Activated CD8-positive, alpha-beta memory T cell treated with anti-CD3 and anti-CD28 coated beads, Interleukin-2, amount 50 U/mL, for 24 hours (primary cell): ENCODE results near the gene DLG5.
"Not testable (repeated sequence)": the region's sequence is repeated elsewhere in the genome, so short reads cannot be mapped to it uniquely, and the experiment has no call there.

Experiments used
- DNase-seq: peaks from one replicate; pipeline ENCODE4 v3.0.0-alpha.2; 2020; ENCODE audit errors: extremely low read depth

DLG5 gene

GRCh38 chr10:77794256-77795142, 132.1 kb downstream of the DLG5 start:
- no peak for DNase-seq

- no peak for DNase-seq
Observed at GRCh38 chr10:77793831-77794230, 132.7 kb downstream of the DLG5 start.

DNA sequence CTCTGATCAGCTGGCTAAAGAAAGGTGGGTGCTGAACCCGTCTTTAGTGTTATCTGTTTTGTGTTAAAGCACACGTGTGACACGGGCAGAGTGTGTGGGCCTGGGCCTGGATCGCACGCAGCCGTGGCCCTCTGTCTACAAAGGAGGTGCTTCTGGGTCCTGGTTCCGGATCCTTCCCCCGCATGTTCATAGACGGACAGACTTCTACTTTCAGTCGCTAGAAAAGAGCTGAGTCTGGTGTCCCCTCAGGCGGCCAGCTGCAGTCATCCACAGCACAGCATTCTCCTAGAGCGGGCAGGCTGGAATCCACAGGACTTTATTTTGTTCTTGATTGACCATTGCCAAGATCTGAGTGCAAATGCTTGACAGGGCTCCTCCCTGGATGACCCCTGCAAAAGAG, 134.4 kb downstream of the DLG5 start:
- DNase-seq, result no peak

GRCh38 chr10:77791506-77791905, 135.0 kb downstream of the DLG5 start:
- DNase-seq, result no peak

DNA sequence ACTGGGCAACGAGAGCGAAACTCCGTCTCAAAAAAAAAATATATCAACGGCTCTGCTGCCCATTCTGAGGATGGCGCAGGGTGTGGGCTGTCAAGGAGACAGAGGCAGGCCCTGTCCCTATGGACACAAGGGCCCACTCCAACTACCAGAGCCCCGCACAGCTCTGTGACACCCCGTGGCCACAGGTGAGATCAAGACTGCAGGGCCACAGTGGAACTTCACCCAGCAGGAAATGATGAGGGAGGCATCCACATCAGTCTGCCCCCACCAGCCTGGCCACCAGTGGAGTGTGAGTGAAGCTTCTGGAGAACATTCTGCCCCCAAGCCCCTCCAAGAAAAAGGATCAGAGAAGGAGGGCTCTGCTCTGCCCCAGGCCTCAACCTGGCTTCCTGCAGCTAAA, 136.7 kb downstream of the DLG5 start:
- DNase-seq, result no peak

- DNase-seq, result no peak
Observed at GRCh38 chr10:77789016-77789415, 137.5 kb downstream of the DLG5 start.

DNA sequence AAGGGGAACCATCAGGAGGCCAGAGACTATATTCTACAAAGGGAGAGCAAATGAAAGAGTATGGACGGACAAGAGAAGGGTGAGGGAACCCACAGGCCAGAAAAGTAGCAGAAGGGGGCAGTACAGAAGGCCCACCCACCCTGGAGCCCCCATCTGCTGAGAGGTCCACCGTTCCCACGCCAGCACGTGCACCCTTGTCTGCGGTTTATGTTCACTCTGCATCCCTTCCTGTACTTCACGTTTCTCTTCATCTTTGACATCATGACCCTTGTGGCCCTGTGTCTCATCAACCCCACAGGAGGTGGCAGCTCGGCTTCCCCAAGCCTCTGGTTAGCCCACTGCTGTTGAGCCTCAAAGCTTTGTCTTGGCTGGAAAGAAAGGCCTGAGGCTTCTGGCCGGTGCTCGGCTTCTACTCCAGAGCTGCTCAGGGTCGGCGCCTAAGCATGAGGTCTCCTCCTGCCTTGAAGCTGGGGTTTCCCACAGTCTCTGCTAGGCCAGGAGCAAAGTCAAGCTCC, 138.0 kb downstream of the DLG5 start:
- no peak for DNase-seq

GRCh38 chr10:77787440-77787839, 139.1 kb downstream of the DLG5 start:
- DNase-seq, result no peak

- no peak for DNase-seq
Observed at GRCh38 chr10:77784856-77785255, 141.7 kb downstream of the DLG5 start.

- DNase-seq, result no peak
Observed at GRCh38 chr10:77782328-77783061, 144.1 kb downstream of the DLG5 start.

DNA sequence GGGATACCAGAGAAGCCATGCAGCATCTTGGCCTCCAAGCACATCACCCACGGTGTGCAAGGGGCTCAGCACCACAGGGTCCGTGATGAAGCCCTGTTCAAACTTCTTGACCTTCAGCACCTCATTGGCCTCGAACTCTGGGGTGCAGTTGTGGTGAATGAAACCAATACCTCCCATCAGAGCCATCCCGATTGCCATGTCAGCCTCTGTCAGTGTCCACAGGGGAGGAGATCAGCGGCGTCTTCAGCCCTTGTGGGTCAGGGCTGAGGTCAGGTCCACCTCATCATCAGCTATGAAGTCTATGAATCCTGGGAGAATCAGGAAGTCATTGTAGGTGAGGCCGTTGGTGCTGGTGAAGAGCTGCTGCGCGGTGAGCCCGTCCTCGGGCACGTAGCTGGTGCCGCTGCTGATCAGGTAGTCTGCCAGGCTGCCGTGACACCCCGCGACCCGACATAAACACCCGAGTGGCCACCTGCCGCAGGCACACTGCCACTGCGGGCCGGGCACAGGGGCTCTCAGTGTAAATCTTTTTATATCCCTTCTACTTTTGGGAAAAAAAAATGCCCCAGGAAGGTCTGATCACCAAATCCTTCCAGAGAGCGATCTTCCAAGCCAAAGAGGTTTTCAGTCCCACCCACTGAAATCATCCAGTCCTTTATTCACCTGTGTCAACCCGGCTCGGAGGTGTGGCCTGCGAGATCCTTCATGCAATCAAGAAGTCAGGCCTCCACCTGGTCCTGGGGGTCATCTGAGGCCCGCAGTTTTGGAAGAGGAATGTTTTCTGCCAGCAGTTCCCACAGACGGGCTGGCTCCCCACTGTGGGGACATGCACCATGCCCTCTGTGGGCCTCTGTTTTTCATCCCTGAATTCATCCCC, 144.9 kb downstream of the DLG5 start:
- no peak for DNase-seq

DNA sequence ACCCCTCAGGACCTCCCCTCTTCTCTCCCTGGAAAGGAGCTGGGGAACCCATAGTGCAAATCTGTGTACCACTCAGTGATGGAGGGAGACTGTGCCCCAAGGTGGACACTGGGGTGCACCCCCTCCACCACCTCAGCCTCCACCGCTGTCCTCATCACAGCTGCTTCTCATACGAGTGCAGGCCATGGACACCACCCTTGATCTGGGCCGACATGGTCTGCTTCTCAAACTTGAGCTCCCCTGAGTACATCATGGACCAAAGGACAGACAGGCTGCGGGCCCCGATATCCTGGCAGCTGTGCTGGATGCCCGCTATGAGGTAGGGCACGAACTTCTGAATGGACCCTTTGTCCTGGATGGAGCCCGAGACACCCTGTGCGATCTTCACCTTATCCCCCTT, 146.4 kb downstream of the DLG5 start:
- no peak for DNase-seq

- DNase-seq, result no peak
Observed at GRCh38 chr10:77776487-77776886, 150.1 kb downstream of the DLG5 start.

DNA sequence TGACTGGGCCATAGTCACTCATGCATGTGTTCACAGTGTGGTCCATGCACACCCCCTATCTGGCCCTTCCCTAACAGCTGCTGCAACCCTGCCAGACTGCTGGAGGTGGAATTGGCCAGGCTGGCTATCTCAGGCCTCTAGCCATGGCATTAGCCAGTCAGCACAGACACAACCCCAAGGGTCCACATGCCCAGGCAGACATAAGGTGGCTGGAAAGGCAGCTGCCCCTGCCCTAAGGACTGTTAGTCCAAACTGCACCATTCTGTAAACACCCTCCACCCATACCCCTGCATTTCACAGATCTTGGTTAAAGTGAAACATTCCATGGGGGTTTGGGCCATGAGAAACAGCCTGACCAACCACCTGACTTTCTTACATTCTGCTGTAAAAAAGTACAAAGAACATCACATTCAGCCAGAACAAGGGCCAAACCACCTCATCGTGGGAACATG, 151.6 kb downstream of the DLG5 start:
- no peak for DNase-seq

DNA sequence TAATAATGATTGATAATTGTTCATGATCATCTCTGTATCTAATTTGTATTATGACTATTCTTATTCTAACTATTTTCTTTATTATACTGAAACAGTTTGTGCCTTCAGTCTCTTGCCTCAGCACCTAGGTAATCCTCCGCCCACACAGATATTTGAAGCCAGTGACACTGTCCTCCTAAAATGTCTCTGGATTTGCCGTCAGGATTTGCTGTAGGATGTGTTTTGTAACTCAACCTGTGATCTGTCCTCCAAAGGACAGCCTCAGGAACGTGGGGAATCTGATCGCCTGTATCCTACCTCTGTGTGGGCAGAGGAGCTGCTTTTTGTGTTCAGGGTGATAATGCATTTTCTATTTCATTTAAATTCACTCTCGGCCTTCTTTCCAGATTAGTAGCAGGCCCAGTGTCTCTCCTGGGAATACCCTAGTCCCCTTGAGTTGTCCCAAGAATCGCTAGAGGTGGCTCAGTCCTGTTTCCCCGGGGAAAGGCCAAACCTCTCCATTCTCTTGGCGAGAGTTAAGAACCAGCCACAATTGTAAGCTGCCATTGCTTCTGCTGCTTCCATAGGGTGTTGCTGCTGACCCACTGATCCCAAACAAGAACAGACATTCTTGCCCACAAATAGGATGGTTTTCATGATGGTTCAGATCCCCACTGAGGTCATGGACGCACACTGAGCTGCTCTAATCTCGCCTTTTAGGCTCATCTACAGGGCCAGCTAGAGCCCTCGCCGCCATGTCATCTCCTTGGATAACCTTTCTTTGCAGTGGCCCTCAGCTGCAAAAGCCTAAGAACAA, 152.7 kb downstream of the DLG5 start:
- no peak for DNase-seq

DNA sequence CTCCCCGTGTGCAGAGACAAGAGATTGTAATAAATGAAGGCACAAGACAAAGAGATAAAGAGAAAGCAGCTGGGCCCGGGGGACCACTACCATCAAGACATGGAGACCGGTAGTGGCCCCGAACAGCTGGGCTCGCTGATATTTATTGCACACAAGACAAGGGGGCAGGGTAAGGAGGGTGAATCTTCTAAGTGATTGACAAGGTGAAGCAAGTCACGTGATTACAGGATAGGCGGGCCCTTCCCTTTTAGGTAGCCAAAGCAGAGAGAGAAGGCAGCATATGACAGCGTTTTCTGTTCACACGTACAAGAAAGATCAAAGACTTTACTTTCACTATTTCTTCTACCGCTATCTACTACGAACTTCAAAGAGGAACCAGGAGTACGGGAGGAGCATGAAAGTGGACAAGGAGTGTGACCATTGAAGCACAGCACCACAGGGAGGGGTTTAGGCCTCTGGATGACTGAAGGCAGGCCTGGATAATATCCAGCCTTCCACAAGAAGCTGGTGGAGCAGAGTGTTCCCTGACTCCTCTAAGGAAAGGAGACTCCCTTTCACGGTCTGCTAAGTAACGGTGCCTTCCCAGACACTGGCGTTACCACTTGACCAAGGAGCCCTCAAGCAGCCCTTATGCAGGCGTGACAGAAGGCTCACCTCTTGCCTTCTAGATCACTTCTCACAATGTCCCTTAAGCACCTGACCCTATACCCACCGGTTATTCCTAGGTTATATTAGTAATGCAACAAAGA, 153.5 kb downstream of the DLG5 start:
- not testable (repeated sequence) for DNase-seq

DNA sequence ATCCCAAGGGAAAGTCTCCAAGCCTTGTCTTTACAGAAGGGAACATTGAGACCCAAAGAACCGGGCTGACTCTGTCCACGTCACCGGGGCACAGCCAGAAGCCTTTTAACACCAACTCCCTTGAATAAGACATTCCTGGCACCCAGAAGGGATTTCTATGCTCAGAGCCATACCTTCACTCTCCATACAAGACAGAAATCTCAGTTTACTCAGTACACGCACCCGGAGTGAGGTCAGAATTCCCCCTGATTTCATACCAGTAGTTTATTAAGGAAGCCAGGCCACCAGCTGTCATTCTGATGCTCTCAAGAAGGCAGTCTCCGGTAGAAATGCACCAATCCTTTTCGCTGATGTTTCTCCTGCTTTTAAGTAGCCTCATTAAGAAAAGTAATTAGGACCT, 154.7 kb downstream of the DLG5 start:
- no peak for DNase-seq

GRCh38 chr10:77771450-77771849, 155.1 kb downstream of the DLG5 start:
- no peak for DNase-seq

DNA sequence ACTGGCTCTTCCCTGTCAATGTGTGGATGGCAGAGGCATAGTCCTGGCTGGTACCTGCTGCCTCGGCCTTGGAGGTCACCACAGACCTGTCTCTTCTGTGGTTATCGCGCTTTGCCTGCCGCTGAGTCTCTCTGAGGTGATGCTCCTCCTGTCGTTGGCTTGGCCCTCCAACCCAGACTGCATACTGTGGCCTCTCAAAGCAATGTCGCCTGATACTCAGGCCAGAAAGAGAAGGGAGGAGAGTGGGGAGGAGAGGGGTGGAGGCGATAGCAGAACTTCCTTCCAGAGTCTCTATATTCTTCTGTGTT, 155.7 kb downstream of the DLG5 start:
- DNase-seq, result no peak

- no peak for DNase-seq
Observed at GRCh38 chr10:77770081-77770867, 156.3 kb downstream of the DLG5 start.
